Lower leg skin (tissue), 4 donors: ENCODE measurements around the gene GPNMB. TPM values are rescaled to one million over a fixed set of nuclear protein-coding genes. Genes with fewer than 3 reads are reported as not detected.

Source experiments
- DNase-seq, 2 donors: peaks; one replicate each; pipeline ENCODE4 v3.0.0-alpha.2; 2019; ENCODE audit warnings: low spot score in 2 of 2
- H3K4me3 ChIP-seq: fragments of 200-600 bp; sonication (generic); 2 replicates; pipeline ENCODE4 v1.5.1; 2017; ENCODE audit warnings: mild to moderate bottlenecking, low read depth; ENCODE audit not compliant: poor library complexity, severe bottlenecking
- POLR2A ChIP-seq, 2 donors: fragments of 450-650 bp; IDR thresholded peaks; one replicate each; pipeline ENCODE4 v1.6.1; 2016 to 2017; ENCODE audit warnings: antibody characterized with exemption in 2 of 2, mild to moderate bottlenecking in 1 of 2, moderate library complexity in 1 of 2
- WGBS, 2 donors: methylation state at CpG; one replicate each; pipeline ENCODE4 v1.1.5; 2018; 5-methylcytosine and 5-hydroxymethylcytosine counted together
- intact Hi-C: fragments of 100-400 bp; cut with DNase I; formaldehyde crosslinking; loops from one replicate; pipeline ENCODE4 v1.15.0; 2023; ENCODE audit warnings: low total_unique reads
- total RNA-seq, 4 donors: library from RNA; depleted of rRNA; stranded (reverse); fragments of >200 nt; gene quantifications; one replicate each; pipeline ENCODE4 v1.1.0, GENCODE V29; 2016
- TF ChIP-seq, protein P1 (sequence below), 3 donors: fragments of 450-650 bp; IDR thresholded peaks; one replicate each; pipeline ENCODE4 v1.5.1; 2016; ENCODE audit warnings: antibody characterized with exemption in 3 of 3, mild to moderate bottlenecking in 3 of 3, moderate library complexity in 2 of 3

The GPNMB gene
- total RNA-seq, 4 donors from 2014 or later: 357 to 554 (median 469) TPM

DNA sequence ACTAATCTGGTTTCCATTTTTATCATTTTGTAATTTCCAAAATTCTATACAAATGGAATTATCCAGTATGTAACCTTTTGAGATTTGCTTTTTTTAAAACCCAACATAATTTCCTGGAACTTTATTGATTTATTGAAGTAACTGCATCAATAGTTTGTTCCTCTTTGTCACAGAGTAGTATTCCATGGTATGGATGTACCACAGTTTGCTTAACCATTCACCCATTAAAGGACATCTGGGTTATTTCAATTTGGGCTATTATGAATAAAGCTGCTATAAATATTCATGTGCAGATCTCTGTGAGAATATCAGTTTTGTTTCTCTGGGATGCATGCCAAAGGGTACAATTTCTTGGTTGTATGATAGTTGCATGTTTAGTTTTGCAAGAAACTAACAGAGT is 2.9 kb downstream of the GPNMB start:
- H3K4me3 ChIP-seq: no peak overlapping the region

DNA sequence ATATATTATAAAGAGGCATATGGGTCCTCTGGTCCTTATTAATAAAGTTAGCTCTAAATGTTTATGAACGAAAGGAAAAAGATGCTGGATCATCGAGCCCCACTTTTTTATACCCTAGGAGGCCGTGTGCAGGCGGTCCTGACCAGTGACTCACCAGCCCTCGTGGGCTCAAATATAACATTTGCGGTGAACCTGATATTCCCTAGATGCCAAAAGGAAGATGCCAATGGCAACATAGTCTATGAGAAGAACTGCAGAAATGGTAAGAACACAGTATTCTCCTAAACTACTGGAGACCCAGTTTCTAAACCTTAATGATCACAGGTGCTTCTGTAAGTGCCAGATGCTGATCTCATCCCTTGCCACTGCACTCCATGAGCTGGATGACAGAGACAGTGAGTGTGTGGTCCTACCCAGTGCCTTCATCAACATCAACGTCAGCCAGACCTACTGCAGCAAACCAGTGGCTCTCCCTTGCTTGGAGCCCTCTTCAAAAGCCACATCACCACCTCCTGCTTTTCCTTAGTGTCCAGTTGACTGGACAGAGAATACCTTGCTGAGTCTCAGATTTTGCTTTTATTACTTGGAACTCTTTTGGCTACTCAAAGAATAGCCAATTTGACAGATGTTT is 7.6 kb downstream of the GPNMB start:
- TF ChIP-seq, protein P1, sequence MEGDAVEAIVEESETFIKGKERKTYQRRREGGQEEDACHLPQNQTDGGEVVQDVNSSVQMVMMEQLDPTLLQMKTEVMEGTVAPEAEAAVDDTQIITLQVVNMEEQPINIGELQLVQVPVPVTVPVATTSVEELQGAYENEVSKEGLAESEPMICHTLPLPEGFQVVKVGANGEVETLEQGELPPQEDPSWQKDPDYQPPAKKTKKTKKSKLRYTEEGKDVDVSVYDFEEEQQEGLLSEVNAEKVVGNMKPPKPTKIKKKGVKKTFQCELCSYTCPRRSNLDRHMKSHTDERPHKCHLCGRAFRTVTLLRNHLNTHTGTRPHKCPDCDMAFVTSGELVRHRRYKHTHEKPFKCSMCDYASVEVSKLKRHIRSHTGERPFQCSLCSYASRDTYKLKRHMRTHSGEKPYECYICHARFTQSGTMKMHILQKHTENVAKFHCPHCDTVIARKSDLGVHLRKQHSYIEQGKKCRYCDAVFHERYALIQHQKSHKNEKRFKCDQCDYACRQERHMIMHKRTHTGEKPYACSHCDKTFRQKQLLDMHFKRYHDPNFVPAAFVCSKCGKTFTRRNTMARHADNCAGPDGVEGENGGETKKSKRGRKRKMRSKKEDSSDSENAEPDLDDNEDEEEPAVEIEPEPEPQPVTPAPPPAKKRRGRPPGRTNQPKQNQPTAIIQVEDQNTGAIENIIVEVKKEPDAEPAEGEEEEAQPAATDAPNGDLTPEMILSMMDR (IDR thresholded peaks at IDR 0.05): no peak
- no peak for TF ChIP-seq POLR2A (IDR thresholded peaks at IDR 0.05)
- intact Hi-C loops: no loop called here
- DNase-seq: no peak
- 89 to 90% methylated on average over 7 of the region's 7 CpGs for WGBS, 2 donors
- H3K4me3 ChIP-seq: no peak overlapping the region

More for the DNA sequence above, 2.9 kb downstream of the GPNMB start:
- intact Hi-C loops: no loop called here
- DNase-seq: no peak
- no peak for TF ChIP-seq POLR2A (IDR thresholded peaks at IDR 0.05)
- TF ChIP-seq, protein P1 (IDR thresholded peaks at IDR 0.05): no peak

DNA sequence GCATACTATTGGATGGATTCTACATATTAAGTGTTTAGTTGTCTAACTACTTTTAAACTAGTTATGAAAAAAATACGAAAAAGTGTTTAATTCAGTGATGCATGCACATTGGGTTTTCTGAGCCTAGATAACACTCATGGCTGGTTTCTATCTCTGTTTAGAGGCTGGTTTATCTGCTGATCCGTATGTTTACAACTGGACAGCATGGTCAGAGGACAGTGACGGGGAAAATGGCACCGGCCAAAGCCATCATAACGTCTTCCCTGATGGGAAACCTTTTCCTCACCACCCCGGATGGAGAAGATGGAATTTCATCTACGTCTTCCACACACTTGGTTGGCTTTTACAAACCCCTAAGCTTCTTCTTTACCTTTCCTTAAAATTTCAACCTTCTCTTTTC is 10.2 kb downstream of the GPNMB start:
- intact Hi-C loops: no loop called here
- no peak overlapping the region for H3K4me3 ChIP-seq
- TF ChIP-seq, protein P1 (IDR thresholded peaks at IDR 0.05): no peak
- TF ChIP-seq POLR2A (IDR thresholded peaks at IDR 0.05): no peak
- 92 to 94% methylated on average over 7 of the region's 7 CpGs for WGBS, 2 donors
- no peak for DNase-seq

DNA sequence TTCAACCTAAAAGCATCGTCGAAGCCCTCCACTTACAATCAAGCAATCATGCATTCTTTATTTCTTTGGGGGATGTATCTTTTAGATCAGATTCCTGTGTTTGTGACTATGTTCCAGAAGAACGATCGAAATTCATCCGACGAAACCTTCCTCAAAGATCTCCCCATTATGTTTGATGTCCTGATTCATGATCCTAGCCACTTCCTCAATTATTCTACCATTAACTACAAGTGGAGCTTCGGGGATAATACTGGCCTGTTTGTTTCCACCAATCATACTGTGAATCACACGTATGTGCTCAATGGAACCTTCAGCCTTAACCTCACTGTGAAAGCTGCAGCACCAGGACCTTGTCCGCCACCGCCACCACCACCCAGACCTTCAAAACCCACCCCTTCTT is 13.8 kb downstream of the GPNMB start:
- DNase-seq: no peak
- TF ChIP-seq POLR2A (IDR thresholded peaks at IDR 0.05): no peak
- TF ChIP-seq, protein P1 (IDR thresholded peaks at IDR 0.05): no peak
- intact Hi-C loops: no loop called here
- no peak overlapping the region for H3K4me3 ChIP-seq
- 87% methylated on average over 10 of the region's 10 CpGs for WGBS, 2 donors

DNA sequence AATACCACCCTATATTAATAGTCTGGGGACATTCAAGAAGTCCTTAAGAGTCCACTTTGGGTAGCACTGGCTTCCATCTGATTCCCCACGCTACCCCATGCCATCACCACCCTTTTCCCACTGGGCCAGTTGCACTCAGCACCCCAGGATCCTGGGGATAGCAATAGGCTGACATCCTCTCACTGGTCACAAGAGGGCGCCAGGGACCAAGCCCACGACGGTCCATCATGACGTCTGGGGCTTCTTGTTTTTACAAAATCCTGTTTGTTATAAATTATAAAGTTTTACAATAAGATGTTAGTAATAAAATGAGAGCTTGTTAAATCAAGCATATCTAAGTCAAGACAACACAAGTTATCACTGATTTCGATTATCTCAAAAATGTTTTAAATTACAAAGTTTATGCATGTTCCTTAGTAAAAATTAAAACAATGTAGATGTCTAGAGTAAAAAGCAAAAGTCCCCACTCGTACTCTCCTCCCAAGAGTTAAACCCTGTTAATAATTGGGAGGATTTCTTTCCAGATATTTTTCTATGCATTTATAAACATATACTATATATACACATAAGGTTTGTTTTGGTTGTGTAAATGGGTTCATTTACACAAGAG is 15.4 kb downstream of the GPNMB start:
- no peak overlapping the region for H3K4me3 ChIP-seq
- intact Hi-C loops: no loop called here
- no peak for TF ChIP-seq POLR2A (IDR thresholded peaks at IDR 0.05)
- TF ChIP-seq, protein P1 (IDR thresholded peaks at IDR 0.05): no peak
- 15 to 20% methylated on average over 7 of the region's 7 CpGs for WGBS, 2 donors
- DNase-seq: peak in 1 of 2 donors; percentile 88
